Colonic mucosa (tissue), 4 donors: ENCODE results near the gene OTULINL. TPM values are rescaled to one million over a fixed set of nuclear protein-coding genes. Genes with fewer than 3 reads are reported as not detected.

ENCODE experiments used
- DNase-seq: peaks from one replicate; pipeline ENCODE4 v3.0.0-alpha.2; 2020
- H3K27ac ChIP-seq: fragments of 200-600 bp; one replicate; pipeline ENCODE4 v1.8.0; 2021
- H3K27me3 ChIP-seq: fragments of 200-600 bp; one replicate; pipeline ENCODE4 v1.8.0; 2021
- H3K36me3 ChIP-seq: fragments of 200-600 bp; one replicate; pipeline ENCODE4 v1.8.0; 2021
- H3K4me1 ChIP-seq: fragments of 200-600 bp; one replicate; pipeline ENCODE4 v1.8.0; 2021; ENCODE audit warnings: mild to moderate bottlenecking
- H3K4me3 ChIP-seq: fragments of 200-600 bp; one replicate; pipeline ENCODE4 v1.8.0; 2021
- H3K9ac ChIP-seq, 2 donors: one replicate each; pipeline ENCODE4 v1.7.0; 2013; ENCODE audit warnings: control low read depth in 2 of 2, low read depth in 2 of 2, low read length in 2 of 2
- H3K9me3 ChIP-seq: fragments of 200-600 bp; one replicate; pipeline ENCODE4 v1.8.0; 2021
- CTCF ChIP-seq: fragments of 200-600 bp; IDR thresholded peaks from one replicate; pipeline ENCODE4 v1.8.0; 2022; ENCODE audit warnings: antibody characterized with exemption, mild to moderate bottlenecking
- intact Hi-C: fragments of 100-400 bp; cut with DNase I; formaldehyde crosslinking; loops from one replicate; pipeline ENCODE4 v1.14.1; 2022
- total RNA-seq, 2 donors: library from RNA; stranded (reverse); fragmentation: NEBNext Ultra II Directional in 1 of 2; extraction: Animal tissue kit (Norgen Biotek cat#: 25700) in 1 of 2; gene quantifications; one replicate each; pipeline ENCODE4 v1.2.1, GENCODE V29; 2021
- donor health status: healthy.
- donor health status: DM: no; HTN: no; CAD: no.
- donor health status: DM: no; HTN: no; CAD: no.

The OTULINL gene
- total RNA-seq, 2 donors from 2014 or later = 58.5 to 60.1 TPM

- TF ChIP-seq CTCF = no peak
- no peaks in the 10 kb centered on the region for H3K36me3 ChIP-seq
- peak overlapping the region; percentile 58 for H3K27ac ChIP-seq
- no peak overlapping the region for H3K9ac ChIP-seq
- intact Hi-C loops = no loop called here
- H3K9me3 ChIP-seq = no peaks in the 10 kb centered on the region
- no peak for DNase-seq
- no peak overlapping the region for H3K4me3 ChIP-seq
- H3K27me3 ChIP-seq = no peaks in the 10 kb centered on the region
- H3K4me1 ChIP-seq = peaks cover 11% of the 10 kb centered on the region
Measured at GRCh38 chr5:14588145-14588544, 6.6 kb downstream of the OTULINL start.

DNA sequence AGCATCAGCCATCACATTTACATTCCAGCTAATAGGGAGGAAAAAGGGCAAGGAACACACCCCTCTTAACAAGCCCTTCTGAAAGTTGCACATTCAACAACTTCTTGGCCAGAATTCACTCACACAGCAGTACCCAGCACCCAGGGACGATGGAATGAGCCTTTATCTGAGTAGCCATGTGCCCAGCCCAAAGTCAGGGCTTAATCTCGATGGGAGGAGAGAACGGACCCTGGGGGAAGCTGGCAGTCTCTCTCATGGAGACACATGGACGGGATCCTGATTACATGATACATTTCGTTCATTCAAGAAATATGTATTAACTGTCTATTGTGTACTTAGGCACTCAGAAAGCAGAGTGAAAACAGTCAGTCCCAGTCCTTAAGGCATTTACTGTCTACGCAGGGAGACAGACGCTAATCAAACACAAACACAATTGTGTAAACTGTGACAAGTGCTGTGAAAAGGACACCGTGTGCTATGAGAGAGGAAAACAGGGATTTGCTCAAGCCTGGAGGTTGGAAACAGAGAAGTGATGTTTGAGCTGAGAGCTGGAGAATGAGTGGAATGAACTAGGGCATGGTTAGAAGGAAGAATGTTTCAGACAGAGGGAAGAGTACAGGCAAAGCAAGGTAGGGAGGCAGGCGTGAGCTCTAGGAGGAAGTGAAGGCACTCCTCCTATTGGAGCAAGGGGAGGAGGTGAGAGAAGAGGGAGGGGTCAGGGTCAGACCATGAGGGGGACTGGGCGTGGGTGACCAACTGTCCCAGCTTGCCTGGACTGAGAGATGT is 7.4 kb downstream of the OTULINL start:
- peaks cover 11% of the 10 kb centered on the region for H3K4me1 ChIP-seq
- peak overlapping the region; percentile 58 for H3K27ac ChIP-seq
- no peaks in the 10 kb centered on the region for H3K36me3 ChIP-seq
- H3K27me3 ChIP-seq = no peaks in the 10 kb centered on the region
- peak; percentile 45 for DNase-seq
- peak overlapping the region in 1 of 2 donors; percentile 35 for H3K9ac ChIP-seq
- no peak for TF ChIP-seq CTCF
- no peaks in the 10 kb centered on the region for H3K9me3 ChIP-seq
- no peak overlapping the region for H3K4me3 ChIP-seq
- intact Hi-C loops = no loop called here

- Histone ChIP-seq H3K36me3 (no peaks in the 10 kb centered on the region), H3K4me1 (peaks cover 11% of the 10 kb centered on the region), H3K27me3 (no peaks in the 10 kb centered on the region), H3K9me3 (no peaks in the 10 kb centered on the region), H3K4me3 (no peak overlapping the region), H3K27ac (no peak overlapping the region), H3K9ac (no peak overlapping the region)
- no peak for TF ChIP-seq CTCF
- intact Hi-C loops = no loop called here
- DNase-seq = no peak
Measured at GRCh38 chr5:14590949-14591348, 9.4 kb downstream of the OTULINL start.

DNA sequence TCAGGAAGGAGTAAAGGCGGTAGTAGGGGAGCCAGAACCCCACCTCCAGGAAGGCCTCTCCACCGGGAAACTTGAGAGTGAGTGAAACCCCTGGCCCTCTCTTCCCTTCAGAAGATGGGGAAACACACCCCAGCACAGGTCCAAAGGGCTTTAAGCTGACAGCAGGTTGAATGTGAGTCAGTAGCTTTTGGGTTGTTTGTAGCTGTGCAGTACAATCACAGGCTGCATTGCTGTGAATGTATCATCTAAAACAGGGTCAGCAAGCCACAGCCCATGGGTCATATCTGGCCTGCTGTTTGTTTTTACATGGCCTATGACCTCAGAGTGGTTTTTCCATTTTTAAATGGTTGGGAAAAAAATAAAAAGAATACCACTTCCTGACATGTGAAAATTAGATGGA is 10.0 kb downstream of the OTULINL start:
- DNase-seq = no peak
- peaks cover 11% of the 10 kb centered on the region for H3K4me1 ChIP-seq

GRCh38 chr5:14593326-14594021 is 11.9 kb downstream of the OTULINL start:
- Histone ChIP-seq H3K4me3 (no peak overlapping the region), H3K4me1 (peaks cover 11% of the 10 kb centered on the region), H3K27me3 (no peaks in the 10 kb centered on the region), H3K27ac (peak overlapping the region; percentile 30), H3K36me3 (no peaks in the 10 kb centered on the region), H3K9ac (peak overlapping the region in 1 of 2 donors; percentile 19), H3K9me3 (no peaks in the 10 kb centered on the region)
- no peak for DNase-seq
- TF ChIP-seq CTCF = no peak
- intact Hi-C loops = no loop called here

More for the DNA sequence above, 10.0 kb downstream of the OTULINL start:
- TF ChIP-seq CTCF = no peak
- Histone ChIP-seq H3K4me3 (no peak overlapping the region), H3K9ac (no peak overlapping the region), H3K9me3 (no peaks in the 10 kb centered on the region), H3K27me3 (no peaks in the 10 kb centered on the region), H3K27ac (peak overlapping the region; percentile 13), H3K36me3 (no peaks in the 10 kb centered on the region)
- intact Hi-C loops = no loop called here
